ENCODE measurements around the gene PANX2.

Gene PANX2

DNA sequence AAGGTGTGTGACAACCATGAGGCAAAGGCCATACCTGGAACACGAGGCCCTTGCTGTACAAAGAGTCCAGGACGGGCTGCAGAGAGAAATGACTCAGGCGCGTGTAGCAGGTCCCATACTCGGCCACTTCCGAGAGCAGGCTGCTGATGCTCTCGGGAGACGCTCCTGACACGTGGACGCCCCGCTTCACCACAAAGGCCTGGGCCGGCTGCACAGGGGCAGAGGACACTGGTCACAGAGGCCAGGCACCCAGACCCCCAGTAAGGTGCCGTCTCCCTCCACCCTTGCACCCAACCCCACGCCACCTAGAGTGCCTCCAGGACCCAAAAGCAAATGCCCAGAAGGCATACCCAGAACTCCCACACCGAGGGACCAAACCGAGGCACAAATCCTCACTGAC lies 58.8 kb downstream of the PANX2 start:
- DNase-seq (ENCODE audit: low spot score) = no peak

Data from HuH-7 (cell line).